GM12875 (cell line): ENCODE results near the gene PTPRD.

Source experiments
- H3K4me3 ChIP-seq: one replicate; pipeline ENCODE4 v1.5.1; 2011; ENCODE audit warnings: low read depth, low read length, control low read depth
- CTCF ChIP-seq: IDR thresholded peaks from 2 replicates; pipeline ENCODE4 v1.5.1; 2011; ENCODE audit warnings: low read depth, mild to moderate bottlenecking, control low read depth, inconsistent platforms, low read length, moderate library complexity, borderline replicate concordance; ENCODE audit not compliant: insufficient read depth

PTPRD gene

GRCh38 chr9:8757881-8758280 lies 1854.9 kb downstream of the PTPRD start:
- no peak for TF ChIP-seq CTCF
- H3K4me3 ChIP-seq = no peak overlapping the region

- no peak for TF ChIP-seq CTCF
- H3K4me3 ChIP-seq = no peak overlapping the region
Observed at GRCh38 chr9:8754751-8755150, 1858.1 kb downstream of the PTPRD start.

- TF ChIP-seq CTCF = no peak
- no peak overlapping the region for H3K4me3 ChIP-seq
Observed at GRCh38 chr9:8751406-8751930, 1861.3 kb downstream of the PTPRD start.

- no peak overlapping the region for H3K4me3 ChIP-seq
- no peak for TF ChIP-seq CTCF
Observed at GRCh38 chr9:8750639-8751051, 1862.2 kb downstream of the PTPRD start.

- no peak overlapping the region for H3K4me3 ChIP-seq
Observed at GRCh38 chr9:8745347-8745746, 1867.5 kb downstream of the PTPRD start.

GRCh38 chr9:8738945-8739344 lies 1873.9 kb downstream of the PTPRD start:
- no peak overlapping the region for H3K4me3 ChIP-seq
- TF ChIP-seq CTCF = no peak

More at GRCh38 chr9:8745347-8745746, 1867.5 kb downstream of the PTPRD start:
- no peak for TF ChIP-seq CTCF

- no peak overlapping the region for H3K4me3 ChIP-seq
- TF ChIP-seq CTCF = no peak
Observed at GRCh38 chr9:8736805-8737204, 1876.0 kb downstream of the PTPRD start.
